Stimulated activated CD8-positive, alpha-beta memory T cell treated with anti-CD3 and anti-CD28 coated beads, Interleukin-7, amount 100 ng/mL, for 48 hours (primary cell): ENCODE results near the gene SLC25A51.

Source experiments
- DNase-seq, 2 donors: peaks; one replicate each; pipeline ENCODE4 v3.0.0-alpha.2; 2020; ENCODE audit warnings: low read depth in 1 of 2; ENCODE audit errors: extremely low read depth in 1 of 2

The SLC25A51 gene

DNA sequence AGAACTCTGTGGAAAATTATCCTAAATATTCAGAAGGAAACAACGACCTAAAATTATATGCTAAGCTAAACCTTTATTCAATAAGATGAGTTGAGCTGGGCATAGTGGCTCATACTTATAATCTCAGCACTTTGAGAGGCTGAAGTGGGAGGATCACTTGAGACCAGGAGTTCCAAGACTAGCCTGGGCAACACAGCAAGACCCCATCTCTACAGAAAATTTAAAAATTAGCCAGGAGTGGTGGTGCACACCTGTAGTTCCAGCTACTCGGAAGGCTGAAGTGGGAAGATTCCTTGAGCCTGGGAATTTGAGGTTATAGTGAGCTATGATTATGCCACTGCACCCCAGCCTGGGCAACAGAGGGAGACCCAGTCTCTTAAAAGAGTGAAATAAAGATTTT, 51.7 kb downstream of the SLC25A51 start:
- no peak for DNase-seq

- peak in 1 of 2 donors; percentile 7 for DNase-seq
These were observed 63.2 kb downstream of the SLC25A51 start for GRCh38 chr9:37840560-37841194.

DNA sequence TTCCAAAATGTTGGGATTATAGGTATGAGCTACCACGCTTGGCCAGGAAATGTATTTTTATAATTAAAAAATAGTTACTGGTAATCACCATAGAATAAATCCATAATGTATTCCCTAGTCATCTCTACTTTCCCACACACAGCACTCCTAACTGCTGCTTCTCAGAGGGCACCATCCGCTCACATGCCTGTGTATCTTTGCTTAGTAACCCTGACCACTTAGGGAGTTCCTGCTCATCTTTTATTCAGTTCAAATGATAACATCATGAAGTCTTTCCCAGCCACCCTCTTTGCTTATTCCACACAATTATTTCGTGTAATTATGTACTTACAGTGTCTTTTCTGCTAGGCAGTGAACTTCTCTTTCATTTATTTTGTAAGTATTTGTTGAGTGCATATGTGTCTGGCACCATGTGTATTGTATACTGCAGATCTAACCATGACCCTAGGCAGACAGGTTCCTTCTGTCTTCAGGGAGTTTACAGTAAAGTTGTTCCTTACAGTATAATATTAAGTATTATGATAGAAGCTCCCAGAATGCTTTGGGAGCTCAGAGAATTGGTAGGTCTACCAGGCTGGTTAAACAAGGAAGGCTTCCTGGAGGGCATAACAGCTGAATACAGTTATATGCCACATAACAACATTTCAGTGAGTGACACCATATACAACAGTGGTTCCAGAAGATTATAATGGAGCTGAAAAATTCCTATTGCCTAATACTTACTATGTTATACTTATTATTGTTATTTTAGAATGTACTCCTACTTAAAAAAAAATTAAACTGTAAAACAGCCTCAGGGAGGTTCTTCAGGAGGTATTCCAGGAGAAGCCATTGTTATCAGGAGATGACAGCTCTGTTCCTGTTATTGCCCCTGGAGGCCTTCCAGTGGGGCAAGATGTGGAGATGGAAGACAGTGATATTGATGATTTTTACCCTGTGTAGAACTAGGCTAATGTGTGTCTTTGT, 64.1 kb downstream of the SLC25A51 start:
- no peak for DNase-seq
